ENCODE data around the gene TXNDC2. TPM values are rescaled to one million over a fixed set of nuclear protein-coding genes. Genes with fewer than 3 reads are reported as not detected.

TXNDC2 gene
- total and polyA plus RNA-seq, 10 of the 15 experiments (the other 5 are each of a cell fraction or from before 2014, with no cell fraction given), result 0.04 to 0.07 (median 0.06) TPM; not detected in 7

GRCh38 chr18:9862686-9863085 is 23.1 kb upstream of the TXNDC2 start:
- Histone ChIP-seq H3K27ac (ENCODE audit: control insufficient read depth, insufficient read depth) (no peak overlapping the region), H3K9me3 (replicated peaks; ENCODE audit: control insufficient read depth, insufficient read depth, low read length) (peaks cover 9% of the 10 kb centered on the region; the same call in 2 of the 3 replicates), H3K9ac (ENCODE audit: control insufficient read depth, insufficient read depth, low read length) (no peak overlapping the region), H3K4me3 (no peak overlapping the region), H3K4me1 (ENCODE audit: control insufficient read depth, insufficient read depth, low read length) (peaks cover 7% of the 10 kb centered on the region; the same call in 1 of the 2 replicates), H3K27me3 (replicated peaks in 1 of 2; ENCODE audit: control insufficient read depth in 2 of 2, insufficient read depth in 2 of 2, low read length in 1 of 2) (no peaks in the 10 kb centered on the region), H3K36me3 (ENCODE audit: control insufficient read depth in 2 of 2, insufficient read depth in 2 of 2, low read length in 1 of 2) (no peaks in the 10 kb centered on the region), H3K79me2 (ENCODE audit: control insufficient read depth, insufficient read depth, low read length) (no peaks in the 10 kb centered on the region), H2AFZ (ENCODE audit: control insufficient read depth, low read depth, low read length) (no peak overlapping the region), H4K20me1 (ENCODE audit: control insufficient read depth, insufficient read depth) (no peaks in the 10 kb centered on the region), H3K4me2 (ENCODE audit: control insufficient read depth, insufficient read depth) (no peak overlapping the region)
- DNase-seq (ENCODE audit: low read depth, low spot score), result no peak
- ChIA-PET CTCF (no interaction called here), POLR2A (no interaction called here), RAD21 (ENCODE audit: unreplicated experiment) (interaction anchor here (1.3 kb wide), 1 partner anchor 51 kb away, joined by 5 read pairs; the partner anchor contains the start of gene VAPA), SMC1A (ENCODE audit: uncharacterized antibody, unreplicated experiment) (interaction anchor here (1.0 to 1.8 kb wide), 2 partner anchors 7 to 10 kb away, joined by 4 to 5 read pairs; no protein-coding TSS in a partner anchor)
- in situ Hi-C loops (cut with MboI), result no loop called here
- ATAC-seq, result no peak
- intact Hi-C loops (cut with micrococcal nuclease; ENCODE audit: unreplicated experiment), result no loop called here
- 45% methylated on average over 3 of the region's 3 CpGs for whole genome bisulfite sequencing (ENCODE audit: insufficient coverage, insufficient replicate concordance, low lambda C conversion rate, missing lambda C conversion rate)
- BruUV-seq (replicated peaks), result no TSS peak
- FAIRE-seq, result no peak
- TF ChIP-seq ZNF24 (IDR thresholded peaks at IDR 0.05), result no peak
- TF ChIP-seq ZNF622 (IDR thresholded peaks at IDR 0.05), result no peak
- TF ChIP-seq IKZF1 (conservative IDR thresholded peaks at IDR 0.05), result no peak
- no peak for TF ChIP-seq EGR1 (IDR thresholded peaks at IDR 0.05; ENCODE audit: borderline replicate concordance in 1 of 2, low read depth in 2 of 2, low read length in 2 of 2)
- no peak for TF ChIP-seq FOXK2 (IDR thresholded peaks at IDR 0.05)
- TF ChIP-seq JUNB (IDR thresholded peaks at IDR 0.05), result no peak
- no peak for TF ChIP-seq POLR2AphosphoS2 (IDR thresholded peaks at IDR 0.05; ENCODE audit: low read depth, low read length)
- no peak for TF ChIP-seq STAT3 (IDR thresholded peaks at IDR 0.05; ENCODE audit: low read depth, low read length)
- no peak for TF ChIP-seq ZBTB4 (CRISPR knock-in tag; IDR thresholded peaks at IDR 0.05)
- TF ChIP-seq ZNF274 (IDR thresholded peaks at IDR 0.05; ENCODE audit: insufficient read depth, insufficient read length), result no peak
- no peak for TF ChIP-seq STAT1 (conservative IDR thresholded peaks at IDR 0.05)
- no peak for TF ChIP-seq HDAC6 (IDR thresholded peaks at IDR 0.05; ENCODE audit: unreplicated experiment)
- no peak for TF ChIP-seq BRCA1 (IDR thresholded peaks at IDR 0.05; ENCODE audit: low read depth, low read length)
- TF ChIP-seq CREB1 (IDR thresholded peaks at IDR 0.05; ENCODE audit: low read depth), result no peak
